HG03442 (cell line): ENCODE results near the gene IQCC.

Source experiments
- ATAC-seq: cut with Tn5 transposase; IDR thresholded peaks from one replicate; pipeline ENCODE4 v1.9.1; 2021; ENCODE audit warnings: mild to moderate bottlenecking, moderate library complexity; ENCODE audit not compliant: unreplicated experiment

IQCC gene

DNA sequence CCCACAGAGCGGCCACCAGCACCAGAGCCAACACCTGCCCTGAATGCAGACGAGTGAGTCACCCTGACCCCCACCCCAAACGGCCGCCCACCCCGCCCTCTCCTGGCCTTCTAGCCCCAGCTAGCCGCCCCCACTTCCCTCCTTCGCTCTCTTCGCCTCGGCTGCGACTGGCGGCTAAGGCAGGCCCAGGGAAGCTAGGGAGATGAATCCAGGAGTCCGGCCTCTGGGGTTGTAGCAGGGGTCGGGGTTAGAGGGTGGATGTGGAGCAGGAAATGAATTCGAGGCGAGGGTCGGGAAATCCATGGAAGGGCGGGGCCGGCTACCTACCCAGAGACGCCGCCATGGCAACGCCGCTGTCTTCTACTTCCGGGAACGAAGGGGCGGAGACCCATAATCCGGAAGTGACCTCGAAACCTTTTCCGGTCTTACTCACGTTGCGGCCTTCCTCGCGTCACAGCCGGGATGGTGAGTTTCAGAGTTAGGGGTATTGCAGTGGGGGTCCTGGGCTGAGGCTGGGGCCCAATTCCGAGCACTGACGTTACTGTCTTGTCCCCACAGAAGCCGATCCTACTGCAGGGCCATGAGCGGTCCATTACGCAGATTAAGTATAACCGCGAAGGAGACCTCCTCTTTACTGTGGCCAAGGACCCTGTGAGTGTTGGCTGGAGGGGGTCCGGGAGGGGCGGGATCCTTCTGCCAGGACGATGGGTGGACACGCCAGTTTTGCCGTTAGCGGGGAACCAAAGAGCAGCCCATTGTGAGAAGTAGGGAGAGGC is 16.7 kb downstream of the IQCC start, which contains the start of the genes EIF3I and TMEM234:
EIF3I (plus strand) TSS at position 428 of the 776 bp plus-strand sequence; CDS start at position 463, 35 bp downstream.
TMEM234 (minus strand) TSS at position 374 of the 776 bp plus-strand sequence; CDS start at position 343, 31 bp downstream.
- ATAC-seq = peak; percentile 95

DNA sequence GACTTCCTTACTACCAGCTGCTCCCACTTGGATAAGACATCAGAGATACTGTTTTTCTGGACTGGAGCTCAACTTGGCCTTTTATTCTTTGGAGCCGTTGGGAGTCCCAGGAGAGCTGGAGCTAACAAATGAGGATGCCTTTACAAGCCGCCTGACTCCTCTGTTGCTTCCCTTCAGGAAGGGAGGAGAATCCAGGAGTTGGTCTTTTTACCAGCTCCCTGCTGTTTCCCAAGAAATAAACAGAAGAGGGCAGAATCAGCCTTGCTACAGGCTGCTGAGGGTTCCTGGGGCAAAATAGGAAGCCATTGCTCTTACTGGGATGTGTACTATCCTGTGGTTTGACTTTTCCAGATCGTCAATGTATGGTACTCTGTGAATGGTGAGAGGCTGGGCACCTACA is 18.2 kb downstream of the IQCC start:
- no peak for ATAC-seq

- ATAC-seq = no peak
These were observed 18.8 kb downstream of the IQCC start for GRCh38 chr1:32224285-32224684.

DNA sequence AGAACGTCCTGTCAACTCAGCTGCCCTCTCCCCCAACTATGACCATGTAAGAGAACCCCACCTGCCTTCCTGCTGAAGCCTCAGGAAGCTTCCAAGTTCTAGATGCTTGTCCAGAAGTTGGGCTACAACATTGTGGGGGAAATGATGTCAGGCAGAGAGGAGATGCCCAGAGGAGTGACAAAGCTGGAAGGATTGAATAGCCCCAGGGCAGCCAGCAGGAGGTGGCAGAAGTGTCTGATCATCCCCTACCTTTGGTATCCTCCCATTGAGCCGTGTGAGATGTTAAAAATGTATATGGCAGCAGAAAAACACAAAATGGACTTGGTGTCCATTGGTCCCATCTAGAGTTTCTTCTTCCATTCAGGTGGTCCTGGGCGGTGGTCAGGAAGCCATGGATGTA is 23.3 kb downstream of the IQCC start:
- ATAC-seq = no peak

DNA sequence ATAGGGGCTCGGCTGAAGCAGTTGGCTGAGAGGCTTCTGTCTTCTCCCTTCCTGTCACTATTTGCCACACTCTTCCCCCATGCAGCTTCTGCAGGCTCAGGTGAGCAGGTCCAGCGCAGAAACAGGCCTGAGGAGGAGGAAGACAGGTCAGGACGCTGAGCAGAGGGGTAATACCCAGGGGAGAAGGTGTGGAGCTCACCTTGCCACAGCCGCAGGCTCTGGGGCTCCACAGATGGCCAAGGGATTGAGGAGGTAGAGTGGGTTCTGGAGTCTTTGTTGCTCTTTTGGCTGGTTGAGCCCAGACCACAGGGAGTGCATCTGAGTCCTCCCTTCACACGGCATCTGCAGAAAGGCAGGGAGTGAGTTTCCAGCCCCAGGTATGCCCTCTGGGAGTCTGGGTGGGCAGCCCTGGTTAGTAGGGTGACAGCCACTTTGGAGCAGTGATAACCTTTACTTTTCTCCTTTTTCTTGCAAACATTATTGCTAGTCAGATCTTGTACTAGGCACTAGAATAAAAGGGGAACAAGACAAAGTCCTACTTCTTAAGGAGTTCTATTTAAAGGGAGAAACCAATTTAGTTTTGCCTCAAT is 26.5 kb downstream of the IQCC start:
- no peak for ATAC-seq

- no peak for ATAC-seq
These were observed 27.3 kb downstream of the IQCC start for GRCh38 chr1:32232558-32233304.

- no peak for ATAC-seq
These were observed 29.3 kb downstream of the IQCC start for GRCh38 chr1:32234792-32235191.

GRCh38 chr1:32239337-32239736 is 33.9 kb downstream of the IQCC start:
- no peak for ATAC-seq

DNA sequence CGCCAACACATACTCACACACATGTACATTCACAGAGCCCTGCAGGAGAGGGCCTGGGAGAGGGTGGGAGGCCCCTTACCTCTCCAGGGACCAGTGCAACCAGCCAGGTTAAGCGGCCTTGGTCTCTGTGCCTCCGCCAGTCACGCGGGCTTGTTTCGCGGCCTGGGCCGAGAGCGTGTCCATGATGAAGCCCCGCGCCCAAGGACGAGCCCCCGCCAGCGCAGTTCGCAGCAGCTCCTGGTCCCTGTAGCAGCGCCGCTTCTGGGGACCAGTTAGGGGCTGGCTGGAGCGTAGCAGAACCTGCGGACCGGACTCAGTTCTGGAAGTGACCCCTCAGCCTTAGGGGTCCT is 34.3 kb downstream of the IQCC start:
- no peak for ATAC-seq

- no peak for ATAC-seq
These were observed 34.9 kb downstream of the IQCC start for GRCh38 chr1:32240140-32240951.

DNA sequence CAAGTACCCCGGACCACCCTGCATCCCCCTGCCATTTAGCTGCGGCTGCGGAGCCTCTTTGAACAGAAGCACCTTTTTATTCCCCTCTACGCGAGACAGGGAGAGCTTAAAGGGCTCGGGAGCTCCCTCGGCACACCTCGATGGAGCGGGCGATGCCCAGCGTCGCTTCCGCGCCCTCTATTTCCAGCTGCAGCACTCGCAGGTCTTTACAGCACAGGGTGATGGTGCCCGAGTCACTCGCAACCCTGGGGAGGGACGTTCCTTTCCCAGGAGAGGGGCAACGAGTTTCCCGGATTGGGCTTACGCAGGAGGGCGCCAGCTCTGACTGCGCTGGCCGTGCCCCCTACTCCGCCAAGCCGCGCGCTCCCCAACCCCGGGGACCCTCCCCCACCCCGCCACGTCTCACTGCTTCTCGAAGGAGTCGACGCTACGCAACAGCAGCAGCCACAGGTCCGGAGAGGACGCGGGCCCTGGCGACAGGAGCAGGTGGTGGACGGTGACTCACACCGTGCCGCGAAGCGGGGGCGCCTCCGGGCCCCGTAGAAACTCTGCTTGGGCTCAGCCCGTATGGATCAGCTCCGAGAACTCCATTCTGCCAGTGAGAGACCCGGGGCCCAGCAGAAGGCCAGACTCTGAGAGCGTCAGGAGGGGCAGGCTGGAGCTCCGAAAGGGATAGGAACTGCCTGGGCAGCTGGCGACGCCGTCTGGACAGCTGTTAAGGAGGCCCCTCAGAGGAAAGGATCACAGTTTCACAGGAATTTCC is 35.7 kb downstream of the IQCC start:
- no peak for ATAC-seq

GRCh38 chr1:32242341-32242851 is 36.9 kb downstream of the IQCC start:
- ATAC-seq = no peak

DNA sequence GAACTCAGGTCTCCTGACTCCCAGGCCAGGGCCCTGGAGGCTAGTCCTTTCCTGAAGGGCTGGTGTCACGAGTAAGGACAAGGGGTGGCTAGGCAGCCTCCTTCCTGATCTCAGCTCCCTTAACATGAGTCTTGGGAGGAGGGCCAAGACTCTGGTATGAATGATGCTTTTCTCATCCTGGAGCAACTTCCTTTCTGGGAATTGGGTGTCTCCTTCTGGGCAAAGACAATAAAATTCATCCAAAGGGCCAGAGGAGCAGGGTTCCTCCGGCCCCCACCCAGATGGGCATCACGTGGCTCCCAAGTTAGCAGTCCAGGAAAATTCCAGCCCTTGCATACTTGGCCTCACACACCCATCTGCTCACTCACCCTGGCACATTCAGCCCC is 41.4 kb downstream of the IQCC start, which contains the start of gene FAM167B:
FAM167B (plus strand) TSS at position 335 of the 386 bp plus-strand sequence. CDS start 200 bp downstream, outside the sequence.
- ATAC-seq = no peak

- ATAC-seq = no peak
These were observed 42.0 kb downstream of the IQCC start for GRCh38 chr1:32247452-32247851.

DNA sequence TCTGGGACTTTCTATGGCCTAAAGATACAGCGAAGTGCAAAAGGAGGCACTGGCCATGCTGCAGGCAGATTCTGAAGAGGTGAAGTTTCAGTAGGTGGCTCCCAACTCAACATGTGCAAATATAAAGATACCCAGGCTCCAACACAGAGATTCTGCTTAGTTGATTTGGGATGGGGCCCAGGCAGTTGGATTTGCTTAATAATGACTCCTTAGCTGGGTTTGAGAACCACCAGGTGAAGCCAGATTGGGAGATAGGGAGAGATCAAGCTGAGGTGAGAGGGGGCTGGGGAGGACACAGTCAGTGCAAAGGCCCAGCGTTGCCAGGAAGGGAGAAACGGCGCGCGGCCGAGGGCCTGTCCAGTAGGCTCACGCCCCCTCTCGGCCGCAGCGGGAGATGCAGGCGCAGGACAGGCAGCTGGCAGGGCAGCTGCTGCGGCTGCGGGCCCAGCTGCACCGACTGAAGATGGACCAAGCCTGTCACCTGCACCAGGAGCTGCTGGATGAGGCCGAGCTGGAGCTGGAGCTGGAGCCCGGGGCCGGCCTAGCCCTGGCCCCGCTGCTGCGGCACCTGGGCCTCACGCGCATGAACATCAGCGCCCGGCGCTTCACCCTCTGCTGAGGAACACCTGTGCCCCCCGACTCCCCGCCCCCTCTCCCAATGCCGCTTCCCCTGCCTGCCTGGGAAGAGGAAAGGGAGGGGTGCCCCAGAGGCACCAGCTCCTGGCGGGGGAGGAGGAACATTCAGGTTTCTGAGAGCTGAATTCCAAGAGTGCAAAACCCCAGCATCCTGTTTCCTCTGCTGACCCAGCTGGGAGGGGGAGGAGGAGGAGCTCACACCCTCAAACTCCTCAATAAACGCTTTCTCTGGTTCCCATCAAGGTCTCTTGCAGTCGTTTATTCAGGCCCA is 42.8 kb downstream of the IQCC start:
- ATAC-seq = peak; percentile 33

DNA sequence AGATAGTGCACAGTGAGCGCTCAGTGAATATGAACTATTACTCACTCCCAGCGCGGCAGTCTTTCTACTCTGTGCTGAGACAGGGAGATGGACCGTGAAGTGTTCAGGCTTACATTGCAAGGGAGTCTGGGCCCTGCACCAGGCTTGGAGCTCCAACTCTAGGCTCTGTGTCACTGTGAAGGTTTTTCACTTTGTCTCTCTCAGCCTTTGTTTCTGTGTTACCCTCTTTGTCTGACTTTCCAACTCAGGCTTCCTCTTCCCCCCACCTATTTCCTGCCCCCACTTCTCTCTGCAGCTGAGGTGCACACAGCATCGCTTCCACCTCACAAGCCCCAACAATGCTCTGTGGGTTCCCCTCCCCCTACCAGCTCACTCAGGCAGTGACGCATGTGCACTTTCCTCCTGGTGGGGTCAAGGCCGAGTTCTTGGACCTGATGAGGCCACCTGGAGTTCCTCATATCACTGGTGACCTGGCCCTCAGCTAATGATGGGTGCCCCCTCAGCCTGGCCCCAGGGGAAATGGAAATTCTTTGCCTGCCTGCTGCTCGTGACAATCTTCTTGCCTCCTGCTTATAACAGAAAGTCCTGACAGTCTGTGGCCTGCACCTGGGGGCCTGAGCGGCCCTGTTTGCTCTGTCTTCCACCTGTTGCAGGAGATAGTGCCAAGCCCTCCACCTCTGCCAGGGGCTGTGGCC is 44.5 kb downstream of the IQCC start:
- peak; percentile 49 for ATAC-seq

DNA sequence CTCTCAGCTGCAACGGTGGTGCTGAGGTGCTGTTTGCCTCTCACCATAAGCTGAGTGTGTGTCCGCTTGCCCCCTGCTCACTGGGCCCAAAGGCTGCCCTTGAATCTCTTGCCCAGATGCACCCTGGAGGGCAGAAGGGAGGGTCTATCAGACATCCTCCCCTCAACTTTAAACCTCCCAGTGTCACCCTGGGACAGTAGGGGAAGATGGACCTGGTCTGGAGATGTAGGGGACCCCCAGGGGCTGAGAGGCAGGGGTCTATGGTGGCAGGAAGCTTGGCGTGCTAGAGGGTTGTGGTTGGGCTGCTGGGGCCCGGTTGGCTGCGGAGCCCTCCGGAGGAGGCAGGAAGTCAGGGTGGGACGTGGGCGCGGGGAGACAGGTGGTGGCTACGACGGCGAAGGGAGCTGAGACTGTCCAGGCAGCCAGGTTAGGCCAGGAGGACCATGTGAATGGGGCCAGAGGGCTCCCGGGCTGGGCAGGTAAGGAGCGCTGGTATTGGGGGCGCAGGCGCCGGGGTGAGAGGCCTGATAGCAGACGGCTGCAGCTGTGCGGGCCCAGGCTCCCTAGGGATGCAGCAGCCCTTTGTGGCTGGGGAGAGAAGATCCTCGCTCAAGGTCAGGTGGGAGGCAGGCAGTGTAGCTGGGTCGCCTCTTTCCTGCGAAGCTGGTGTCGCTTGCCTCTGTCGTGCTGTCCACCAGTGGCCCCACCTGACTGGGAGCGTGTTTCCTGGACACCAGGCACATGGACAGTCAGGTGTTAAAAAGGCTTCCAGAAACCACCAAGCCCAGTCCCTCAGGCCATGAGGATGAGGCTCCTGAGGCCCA is 45.6 kb downstream of the IQCC start, which contains the start of gene LCK:
LCK (plus strand) TSS at position 373 of the 824 bp plus-strand sequence. CDS start 23,065 bp downstream, outside the sequence.
- ATAC-seq = no peak
